Measurements from ENCODE around the gene GRM7.

GRM7 gene

DNA sequence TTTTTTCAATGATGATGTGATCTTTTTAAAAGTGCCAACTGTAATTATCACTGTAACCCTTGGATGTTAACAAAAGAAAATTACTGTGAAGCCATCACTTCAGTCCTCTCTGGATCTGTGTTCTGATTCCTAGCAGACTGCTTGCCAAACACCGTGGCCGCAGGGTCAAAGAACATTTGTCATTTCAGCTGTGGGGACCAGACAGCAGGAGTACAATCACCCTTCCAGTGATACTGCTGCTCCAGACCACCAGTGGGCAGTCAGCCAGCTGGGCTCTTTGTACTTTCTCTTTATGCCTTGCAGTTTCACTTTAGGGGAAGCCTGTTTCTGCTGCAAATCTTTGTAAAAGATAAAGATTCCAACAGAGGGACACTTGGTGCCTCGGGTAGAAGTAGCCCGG is 770.0 kb downstream of the GRM7 start:
- Histone ChIP-seq H3F3A (ENCODE audit: insufficient read depth, low read length) (no peaks in the 10 kb centered on the region), H3K4me1 (ENCODE audit: low read length) (no peaks in the 10 kb centered on the region), H3K27me3 (replicated peaks; ENCODE audit: insufficient read depth, low read length) (no peaks in the 10 kb centered on the region), H3K9me2 (replicated peaks; ENCODE audit: insufficient read depth, low read length) (no peaks in the 10 kb centered on the region), H3K36me3 (replicated peaks; ENCODE audit: insufficient read depth, low read length) (no peaks in the 10 kb centered on the region), H3K9ac (ENCODE audit: low read length) (no peak overlapping the region), H3K27ac (ENCODE audit: low read length) (no peak overlapping the region), H3K79me2 (ENCODE audit: low read length) (no peaks in the 10 kb centered on the region), H2AFZ (ENCODE audit: low read length) (no peak overlapping the region), H3K4me3 (ENCODE audit: low read length) (no peak overlapping the region), H3K4me2 (ENCODE audit: low read depth, low read length) (no peak overlapping the region), H4K20me1 (ENCODE audit: insufficient read depth, low read length) (no peaks in the 10 kb centered on the region), H3K9me3 (replicated peaks; ENCODE audit: insufficient read depth, low read length) (no peaks in the 10 kb centered on the region)
- TF ChIP-seq, protein P1, sequence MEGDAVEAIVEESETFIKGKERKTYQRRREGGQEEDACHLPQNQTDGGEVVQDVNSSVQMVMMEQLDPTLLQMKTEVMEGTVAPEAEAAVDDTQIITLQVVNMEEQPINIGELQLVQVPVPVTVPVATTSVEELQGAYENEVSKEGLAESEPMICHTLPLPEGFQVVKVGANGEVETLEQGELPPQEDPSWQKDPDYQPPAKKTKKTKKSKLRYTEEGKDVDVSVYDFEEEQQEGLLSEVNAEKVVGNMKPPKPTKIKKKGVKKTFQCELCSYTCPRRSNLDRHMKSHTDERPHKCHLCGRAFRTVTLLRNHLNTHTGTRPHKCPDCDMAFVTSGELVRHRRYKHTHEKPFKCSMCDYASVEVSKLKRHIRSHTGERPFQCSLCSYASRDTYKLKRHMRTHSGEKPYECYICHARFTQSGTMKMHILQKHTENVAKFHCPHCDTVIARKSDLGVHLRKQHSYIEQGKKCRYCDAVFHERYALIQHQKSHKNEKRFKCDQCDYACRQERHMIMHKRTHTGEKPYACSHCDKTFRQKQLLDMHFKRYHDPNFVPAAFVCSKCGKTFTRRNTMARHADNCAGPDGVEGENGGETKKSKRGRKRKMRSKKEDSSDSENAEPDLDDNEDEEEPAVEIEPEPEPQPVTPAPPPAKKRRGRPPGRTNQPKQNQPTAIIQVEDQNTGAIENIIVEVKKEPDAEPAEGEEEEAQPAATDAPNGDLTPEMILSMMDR (IDR thresholded peaks at IDR 0.05; ENCODE audit: low read length): no peak
- TF ChIP-seq EZH2 (optimal IDR thresholded peaks at IDR 0.05; ENCODE audit: low read depth, low read length) (no peak), EZH2phosphoT487 (IDR thresholded peaks at IDR 0.05; ENCODE audit: low read length) (no peak)
- DNase-seq: peak; percentile 9

DNA sequence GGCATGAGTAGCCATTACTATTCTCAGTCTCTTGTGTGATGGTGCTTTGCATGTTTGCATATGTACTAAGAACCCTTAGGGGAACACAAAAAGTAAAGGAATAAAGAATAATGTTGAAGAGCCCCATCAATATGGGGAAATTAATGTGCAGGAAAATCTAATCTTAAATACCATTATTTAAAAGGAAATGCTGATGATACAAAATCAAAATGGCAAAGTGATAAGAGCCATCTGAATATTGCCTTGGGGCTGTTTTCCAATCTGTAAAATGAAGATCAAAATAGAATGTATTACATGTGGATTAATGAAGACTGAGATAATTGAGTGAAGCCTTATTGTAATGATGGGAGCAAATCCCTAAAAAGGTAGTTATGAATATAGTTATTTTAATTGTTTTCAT is 771.4 kb downstream of the GRM7 start:
- Histone ChIP-seq H3K27me3 (replicated peaks; ENCODE audit: insufficient read depth, low read length) (no peaks in the 10 kb centered on the region), H3K27ac (ENCODE audit: low read length) (no peak overlapping the region), H3K79me2 (ENCODE audit: low read length) (no peaks in the 10 kb centered on the region), H3K4me1 (ENCODE audit: low read length) (no peaks in the 10 kb centered on the region), H3K4me3 (ENCODE audit: low read length) (no peak overlapping the region), H4K20me1 (ENCODE audit: insufficient read depth, low read length) (no peaks in the 10 kb centered on the region), H3K9me3 (replicated peaks; ENCODE audit: insufficient read depth, low read length) (no peaks in the 10 kb centered on the region), H3F3A (ENCODE audit: insufficient read depth, low read length) (no peaks in the 10 kb centered on the region), H3K9me2 (replicated peaks; ENCODE audit: insufficient read depth, low read length) (no peaks in the 10 kb centered on the region), H3K36me3 (replicated peaks; ENCODE audit: insufficient read depth, low read length) (no peaks in the 10 kb centered on the region), H3K4me2 (ENCODE audit: low read depth, low read length) (no peak overlapping the region), H2AFZ (ENCODE audit: low read length) (no peak overlapping the region), H3K9ac (ENCODE audit: low read length) (no peak overlapping the region)
- no peak for TF ChIP-seq EZH2 (optimal IDR thresholded peaks at IDR 0.05; ENCODE audit: low read depth, low read length)
- TF ChIP-seq, protein P1 (IDR thresholded peaks at IDR 0.05; ENCODE audit: low read length): no peak
- no peak for TF ChIP-seq EZH2phosphoT487 (IDR thresholded peaks at IDR 0.05; ENCODE audit: low read length)
- no peak for DNase-seq

DNA sequence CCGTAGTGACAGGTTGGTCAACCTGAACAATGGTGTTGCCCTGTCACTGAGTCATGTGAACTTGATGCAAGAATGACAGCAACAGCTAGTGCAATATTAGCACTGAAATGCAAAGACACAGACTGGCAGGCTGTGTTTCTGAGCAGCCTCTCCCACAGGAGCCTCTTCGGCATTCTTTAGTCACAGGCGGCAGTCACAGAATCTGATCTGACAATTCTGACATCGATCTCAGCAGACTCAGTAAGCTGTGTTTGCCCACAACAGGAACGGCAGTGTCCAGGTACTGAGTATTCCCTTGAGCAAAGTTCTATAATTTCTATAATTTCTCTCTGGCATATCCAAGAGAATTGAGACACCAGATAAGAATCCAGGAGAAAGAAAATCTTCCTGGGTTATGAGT is 776.8 kb downstream of the GRM7 start:
- TF ChIP-seq EZH2 (optimal IDR thresholded peaks at IDR 0.05; ENCODE audit: low read depth, low read length) (no peak), EZH2phosphoT487 (IDR thresholded peaks at IDR 0.05; ENCODE audit: low read length) (no peak)
- TF ChIP-seq, protein P1 (IDR thresholded peaks at IDR 0.05; ENCODE audit: low read length): no peak
- no peak overlapping the region for H3K27ac ChIP-seq (ENCODE audit: low read length)

More for the DNA sequence above, 776.8 kb downstream of the GRM7 start:
- Histone ChIP-seq H4K20me1 (ENCODE audit: insufficient read depth, low read length) (no peaks in the 10 kb centered on the region), H3K79me2 (ENCODE audit: low read length) (no peaks in the 10 kb centered on the region), H3F3A (ENCODE audit: insufficient read depth, low read length) (no peaks in the 10 kb centered on the region), H3K36me3 (replicated peaks; ENCODE audit: insufficient read depth, low read length) (no peaks in the 10 kb centered on the region), H3K9me3 (replicated peaks; ENCODE audit: insufficient read depth, low read length) (no peaks in the 10 kb centered on the region), H3K9me2 (replicated peaks; ENCODE audit: insufficient read depth, low read length) (no peaks in the 10 kb centered on the region), H3K4me2 (ENCODE audit: low read depth, low read length) (no peak overlapping the region), H2AFZ (ENCODE audit: low read length) (no peak overlapping the region), H3K27me3 (replicated peaks; ENCODE audit: insufficient read depth, low read length) (no peaks in the 10 kb centered on the region), H3K4me1 (ENCODE audit: low read length) (no peaks in the 10 kb centered on the region), H3K4me3 (ENCODE audit: low read length) (no peak overlapping the region), H3K9ac (ENCODE audit: low read length) (no peak overlapping the region)
- DNase-seq: no peak
